Osteoblast (primary cell): ENCODE results near the gene AKT1S1. TPM values are rescaled to one million over a fixed set of nuclear protein-coding genes. Genes with fewer than 3 reads are reported as not detected.

ENCODE experiments used
- DNase-seq: peaks from one replicate; pipeline ENCODE4 v3.0.0; 2011; ENCODE audit warnings: low spot score, mixed read lengths; ENCODE audit not compliant: insufficient read length; ENCODE audit errors: missing footprints
- H2AFZ ChIP-seq: 2 replicates; pipeline ENCODE4 v1.6.0; 2011; ENCODE audit warnings: mild to moderate bottlenecking, low read length
- H3K27ac ChIP-seq: 2 replicates; pipeline ENCODE4 v1.5.1; 2011; ENCODE audit warnings: mild to moderate bottlenecking, low read depth, low read length, moderate library complexity
- H3K27me3 ChIP-seq: 2 replicates; pipeline ENCODE4 v1.6.0; 2012; ENCODE audit warnings: mild to moderate bottlenecking, control low read depth, inconsistent platforms, low read length, moderate library complexity; ENCODE audit not compliant: insufficient read depth
- H3K36me3 ChIP-seq: 2 replicates; pipeline ENCODE4 v1.5.1; 2011; ENCODE audit warnings: mild to moderate bottlenecking, low read length, control low read depth, moderate library complexity; ENCODE audit not compliant: insufficient read depth
- H3K4me1 ChIP-seq: 2 replicates; pipeline ENCODE4 v1.5.1; 2011; ENCODE audit warnings: mild to moderate bottlenecking, low read length, control low read depth, moderate library complexity; ENCODE audit not compliant: insufficient read depth
- H3K4me2 ChIP-seq: 2 replicates; pipeline ENCODE4 v1.6.0; 2011; ENCODE audit warnings: mild to moderate bottlenecking, low read length; ENCODE audit not compliant: insufficient read depth
- H3K4me3 ChIP-seq: fragments of 200-600 bp; sonication (generic); 3 replicates; pipeline ENCODE4 v1.5.1; 2012; ENCODE audit warnings: mild to moderate bottlenecking, low read length, inconsistent platforms; ENCODE audit not compliant: insufficient read depth
- H3K79me2 ChIP-seq: 2 replicates; pipeline ENCODE4 v1.6.0; 2012; ENCODE audit warnings: mild to moderate bottlenecking, low read length, control low read depth, inconsistent platforms; ENCODE audit not compliant: insufficient read depth
- H3K9me3 ChIP-seq: 2 replicates; pipeline ENCODE4 v1.5.1; 2011; ENCODE audit warnings: low read depth, low read length, control low read depth
- H4K20me1 ChIP-seq: 2 replicates; pipeline ENCODE4 v1.6.0; 2012; ENCODE audit warnings: mild to moderate bottlenecking, low read length, control low read depth; ENCODE audit not compliant: insufficient read depth
- total RNA-seq: library from RNA; depleted of rRNA; stranded (reverse); fragments of >200 nt; gene quantifications from 2 replicates; pipeline ENCODE4 v1.2.3, GENCODE V29; 2012
- TF ChIP-seq, protein P1 (sequence below): IDR thresholded peaks from 2 replicates; pipeline ENCODE4 v1.5.1; 2011; ENCODE audit warnings: mild to moderate bottlenecking, low read depth, low read length, moderate library complexity; ENCODE audit errors: extremely low read depth

Gene AKT1S1
- total RNA-seq, 1 donor: 13.4 TPM

DNA sequence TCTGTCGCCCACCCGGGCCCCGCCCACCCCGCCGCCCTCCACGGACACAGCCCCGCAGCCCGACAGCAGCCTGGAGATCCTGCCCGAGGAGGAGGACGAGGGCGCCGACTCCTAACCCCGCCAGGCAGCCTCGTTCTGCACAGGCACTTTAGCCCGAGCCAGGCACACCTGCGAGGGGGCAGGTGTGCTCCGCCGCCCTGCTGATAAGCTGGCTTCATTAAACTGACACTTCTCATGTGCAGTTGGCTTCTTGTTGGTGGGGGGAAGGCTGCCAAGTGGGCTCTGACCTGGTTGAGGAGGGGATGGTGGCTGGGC lies 11.3 kb upstream of the AKT1S1 start:
- DNase-seq: no peak
- TF ChIP-seq, protein P1, sequence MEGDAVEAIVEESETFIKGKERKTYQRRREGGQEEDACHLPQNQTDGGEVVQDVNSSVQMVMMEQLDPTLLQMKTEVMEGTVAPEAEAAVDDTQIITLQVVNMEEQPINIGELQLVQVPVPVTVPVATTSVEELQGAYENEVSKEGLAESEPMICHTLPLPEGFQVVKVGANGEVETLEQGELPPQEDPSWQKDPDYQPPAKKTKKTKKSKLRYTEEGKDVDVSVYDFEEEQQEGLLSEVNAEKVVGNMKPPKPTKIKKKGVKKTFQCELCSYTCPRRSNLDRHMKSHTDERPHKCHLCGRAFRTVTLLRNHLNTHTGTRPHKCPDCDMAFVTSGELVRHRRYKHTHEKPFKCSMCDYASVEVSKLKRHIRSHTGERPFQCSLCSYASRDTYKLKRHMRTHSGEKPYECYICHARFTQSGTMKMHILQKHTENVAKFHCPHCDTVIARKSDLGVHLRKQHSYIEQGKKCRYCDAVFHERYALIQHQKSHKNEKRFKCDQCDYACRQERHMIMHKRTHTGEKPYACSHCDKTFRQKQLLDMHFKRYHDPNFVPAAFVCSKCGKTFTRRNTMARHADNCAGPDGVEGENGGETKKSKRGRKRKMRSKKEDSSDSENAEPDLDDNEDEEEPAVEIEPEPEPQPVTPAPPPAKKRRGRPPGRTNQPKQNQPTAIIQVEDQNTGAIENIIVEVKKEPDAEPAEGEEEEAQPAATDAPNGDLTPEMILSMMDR: no peak
- no peaks in the 10 kb centered on the region for H3K9me3 ChIP-seq
- no peak overlapping the region for H2AFZ ChIP-seq
- H3K27ac ChIP-seq: no peak overlapping the region
- peaks cover 9% of the 10 kb centered on the region for H3K27me3 ChIP-seq
- no peak overlapping the region for H3K4me2 ChIP-seq
- peaks cover 5% of the 10 kb centered on the region for H3K4me1 ChIP-seq
- H3K36me3 ChIP-seq: peaks cover 10% of the 10 kb centered on the region
- no peaks in the 10 kb centered on the region for H3K79me2 ChIP-seq
- H4K20me1 ChIP-seq: peaks cover 3% of the 10 kb centered on the region
- H3K4me3 ChIP-seq: no peak overlapping the region

DNA sequence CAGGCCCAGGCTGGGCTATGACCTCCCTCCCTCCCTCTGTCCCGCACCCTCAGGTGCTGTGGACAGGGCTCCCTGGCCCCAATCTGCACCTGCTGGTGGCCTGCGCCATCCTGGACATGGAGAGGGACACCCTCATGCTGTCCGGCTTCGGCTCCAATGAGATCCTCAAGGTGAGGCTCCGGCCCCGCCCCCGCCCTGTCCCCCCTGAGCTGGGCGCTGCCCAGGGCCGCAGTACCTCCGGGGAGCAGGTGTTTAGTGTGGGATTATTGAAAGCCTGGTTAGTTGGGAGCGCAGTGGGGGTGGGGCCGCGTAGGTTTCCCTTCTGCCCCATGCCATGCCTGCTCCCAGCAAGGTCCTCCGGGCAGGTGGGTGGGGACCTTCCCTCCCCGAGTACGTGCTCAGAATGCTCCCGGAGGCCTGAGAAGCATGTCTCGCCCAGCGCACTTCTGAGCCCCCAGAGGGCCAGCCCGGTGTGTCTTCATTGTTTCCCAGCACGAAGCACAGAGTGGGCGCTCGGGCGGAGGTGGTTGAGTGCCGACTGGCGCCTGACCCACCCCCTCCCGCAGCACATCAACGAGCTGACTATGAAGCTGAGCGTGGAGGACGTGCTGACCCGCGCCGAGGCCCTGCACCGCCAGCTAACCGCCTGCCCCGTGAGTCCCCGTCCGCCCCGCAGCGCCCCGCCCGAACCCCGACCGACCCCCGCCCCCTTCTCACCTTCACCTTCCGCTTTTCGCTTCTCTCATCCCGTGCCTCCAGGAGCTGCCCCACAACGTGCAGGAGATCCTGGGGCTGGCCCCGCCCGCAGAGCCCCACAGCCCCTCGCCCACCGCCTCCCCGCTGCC lies 10.7 kb upstream of the AKT1S1 start:
- Histone ChIP-seq H3K36me3 (peaks cover 16% of the 10 kb centered on the region), H3K4me2 (no peak overlapping the region), H4K20me1 (peaks cover 3% of the 10 kb centered on the region), H3K27me3 (peaks cover 8% of the 10 kb centered on the region), H3K9me3 (no peaks in the 10 kb centered on the region), H3K27ac (no peak overlapping the region), H2AFZ (no peak overlapping the region), H3K4me1 (peaks cover 5% of the 10 kb centered on the region), H3K4me3 (no peak overlapping the region), H3K79me2 (no peaks in the 10 kb centered on the region)
- TF ChIP-seq, protein P1: no peak
- DNase-seq: no peak

GRCh38 chr19:49887037-49887664 lies 10.0 kb upstream of the AKT1S1 start:
- H3K79me2 ChIP-seq: no peaks in the 10 kb centered on the region
- peaks cover 3% of the 10 kb centered on the region for H4K20me1 ChIP-seq
- H3K4me3 ChIP-seq: no peak overlapping the region
- no peak for DNase-seq
- H3K4me1 ChIP-seq: peaks cover 5% of the 10 kb centered on the region
- H3K4me2 ChIP-seq: no peak overlapping the region
- H3K9me3 ChIP-seq: no peaks in the 10 kb centered on the region
- TF ChIP-seq, protein P1: no peak
- peaks cover 23% of the 10 kb centered on the region for H3K36me3 ChIP-seq
- no peak overlapping the region for H3K27ac ChIP-seq
- H2AFZ ChIP-seq: no peak overlapping the region
- H3K27me3 ChIP-seq: peaks cover 4% of the 10 kb centered on the region

DNA sequence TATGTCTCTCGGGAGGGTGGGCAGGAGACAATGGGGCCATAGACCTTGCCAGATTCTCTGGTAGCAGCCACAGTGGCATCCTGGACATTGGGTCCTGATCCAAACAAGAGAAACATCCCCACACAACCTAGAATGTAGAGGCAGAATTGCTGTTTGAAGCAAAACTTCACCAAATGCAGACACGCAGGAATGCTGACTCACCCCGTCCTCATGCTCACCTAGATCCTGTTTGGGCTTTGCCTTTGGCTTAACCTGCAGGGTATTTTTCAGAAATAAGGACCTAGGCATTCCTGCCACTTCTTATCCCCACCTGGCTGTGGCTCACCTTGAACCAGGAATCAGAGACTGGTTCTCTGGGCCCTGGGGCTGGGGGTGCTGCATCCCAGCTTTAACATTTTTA lies 7.6 kb upstream of the AKT1S1 start:
- no peak for DNase-seq
- peaks cover 43% of the 10 kb centered on the region for H3K36me3 ChIP-seq
- H3K4me2 ChIP-seq: no peak overlapping the region
- H2AFZ ChIP-seq: no peak overlapping the region
- H3K27me3 ChIP-seq: no peaks in the 10 kb centered on the region
- H3K79me2 ChIP-seq: no peaks in the 10 kb centered on the region
- no peak overlapping the region for H3K4me3 ChIP-seq
- H3K27ac ChIP-seq: no peak overlapping the region
- peaks cover 3% of the 10 kb centered on the region for H4K20me1 ChIP-seq
- H3K9me3 ChIP-seq: no peaks in the 10 kb centered on the region
- H3K4me1 ChIP-seq: no peaks in the 10 kb centered on the region
- TF ChIP-seq, protein P1: no peak
